Measurements from ENCODE around the gene CLSTN1. TPM values are rescaled to one million over a fixed set of nuclear protein-coding genes. Genes with fewer than 3 reads are reported as not detected.

CLSTN1 gene
- total and polyA plus RNA-seq, 10 of the 15 experiments (the other 5 are each of a cell fraction or from before 2014, with no cell fraction given): 2.7 to 64.4 (median 23.2) TPM

Other genes starting within 250 kb of the CLSTN1 start
- gene TMEM201, start 235.1 kb downstream of the CLSTN1 start, total RNA-seq (2014; rRNA removed): 6.9 and 8.4 TPM in 2 replicates
- 2.8 and 2.9 TPM in 2 replicates for gene TMEM201, start 235.1 kb downstream of the CLSTN1 start, total RNA-seq (2014; rRNA removed; fragmentation: Illumina TruSeq; extraction: Trizol)
- gene TMEM201, start 235.1 kb downstream of the CLSTN1 start, total RNA-seq (2021): 24.5 and 26.6 TPM in 2 replicates
- 0.78 and 1.9 TPM in 2 replicates for gene TMEM201, start 235.1 kb downstream of the CLSTN1 start, polyA plus RNA-seq (2011; rRNA removed)
- 1.6 and 3.7 TPM in 2 replicates for gene TMEM201, start 235.1 kb downstream of the CLSTN1 start, polyA plus RNA-seq (2014; fragmentation: Illumina TruSeq; extraction: Trizol)
- under 1 TPM; 0.13 to 0.33 TPM for gene TMEM201, start 235.1 kb downstream of the CLSTN1 start, polyA plus RNA-seq (2014; fragmentation: Nextera tagmentation; extraction: Ambion mirVana)
- gene TMEM201, start 235.1 kb downstream of the CLSTN1 start, polyA plus RNA-seq (2014; rRNA removed): 11.3 and 12.5 TPM in 2 replicates
- gene TMEM201, start 235.1 kb downstream of the CLSTN1 start, polyA plus RNA-seq (2016; fragmentation: Nextera tagmentation; extraction: Ambion mirVana): 10 to 100 TPM; 13.0 to 17.8 TPM
- 51.6 and 57.4 TPM in 2 replicates for gene PIK3CD, start 172.2 kb downstream of the CLSTN1 start, total RNA-seq (2014; rRNA removed)
- 24.2 and 25.5 TPM in 2 replicates for gene PIK3CD, start 172.2 kb downstream of the CLSTN1 start, total RNA-seq (2014; rRNA removed; fragmentation: Illumina TruSeq; extraction: Trizol)
- gene PIK3CD, start 172.2 kb downstream of the CLSTN1 start, total RNA-seq (2021): 101 and 102 TPM in 2 replicates
- gene PIK3CD, start 172.2 kb downstream of the CLSTN1 start, polyA plus RNA-seq (2011; rRNA removed): 21.4 and 52.8 TPM in 2 replicates
- gene PIK3CD, start 172.2 kb downstream of the CLSTN1 start, polyA plus RNA-seq (2014; fragmentation: Illumina TruSeq; extraction: Trizol): 22.0 and 39.5 TPM in 2 replicates
- gene PIK3CD, start 172.2 kb downstream of the CLSTN1 start, polyA plus RNA-seq (2014; fragmentation: Nextera tagmentation; extraction: Ambion mirVana): 10 to 100 TPM in 1 of 2 experiments, 1 to 10 TPM in 1; 7.0 to 12.7 TPM
- 64.2 and 76.9 TPM in 2 replicates for gene PIK3CD, start 172.2 kb downstream of the CLSTN1 start, polyA plus RNA-seq (2014; rRNA removed)
- gene PIK3CD, start 172.2 kb downstream of the CLSTN1 start, polyA plus RNA-seq (2016; fragmentation: Nextera tagmentation; extraction: Ambion mirVana): 10 to 100 TPM; 49.4 to 53.4 TPM
- gene CTNNBIP1, start 86.3 kb upstream of the CLSTN1 start, total RNA-seq (2014; rRNA removed): 18.9 and 27.8 TPM in 2 replicates
- gene CTNNBIP1, start 86.3 kb upstream of the CLSTN1 start, total RNA-seq (2014; rRNA removed; fragmentation: Illumina TruSeq; extraction: Trizol): 10.9 and 11.3 TPM in 2 replicates
- 24.8 and 26.0 TPM in 2 replicates for gene CTNNBIP1, start 86.3 kb upstream of the CLSTN1 start, total RNA-seq (2021)
- gene CTNNBIP1, start 86.3 kb upstream of the CLSTN1 start, polyA plus RNA-seq (2011; rRNA removed): 5.6 and 10.7 TPM in 2 replicates
- gene CTNNBIP1, start 86.3 kb upstream of the CLSTN1 start, polyA plus RNA-seq (2014; fragmentation: Illumina TruSeq; extraction: Trizol): 4.3 and 9.2 TPM in 2 replicates
- 1 to 10 TPM in 1 of 2 experiments, under 1 TPM in 1; 0.42 to 1.4 TPM for gene CTNNBIP1, start 86.3 kb upstream of the CLSTN1 start, polyA plus RNA-seq (2014; fragmentation: Nextera tagmentation; extraction: Ambion mirVana)
- gene CTNNBIP1, start 86.3 kb upstream of the CLSTN1 start, polyA plus RNA-seq (2014; rRNA removed): 25.8 and 26.4 TPM in 2 replicates
- 10 to 100 TPM in 1 of 2 experiments, 1 to 10 TPM in 1; 9.5 to 31.8 TPM for gene CTNNBIP1, start 86.3 kb upstream of the CLSTN1 start, polyA plus RNA-seq (2016; fragmentation: Nextera tagmentation; extraction: Ambion mirVana)
- gene LZIC, start 119.4 kb upstream of the CLSTN1 start, total RNA-seq (2014; rRNA removed): 7.3 and 11.0 TPM in 2 replicates
- gene LZIC, start 119.4 kb upstream of the CLSTN1 start, total RNA-seq (2014; rRNA removed; fragmentation: Illumina TruSeq; extraction: Trizol): 17.1 and 17.3 TPM in 2 replicates
- gene LZIC, start 119.4 kb upstream of the CLSTN1 start, total RNA-seq (2021): 13.5 and 14.0 TPM in 2 replicates
- 17.0 and 26.7 TPM in 2 replicates for gene LZIC, start 119.4 kb upstream of the CLSTN1 start, polyA plus RNA-seq (2011; rRNA removed)
- 17.0 and 19.5 TPM in 2 replicates for gene LZIC, start 119.4 kb upstream of the CLSTN1 start, polyA plus RNA-seq (2014; fragmentation: Illumina TruSeq; extraction: Trizol)
- 10 to 100 TPM; 21.8 to 24.9 TPM for gene LZIC, start 119.4 kb upstream of the CLSTN1 start, polyA plus RNA-seq (2014; fragmentation: Nextera tagmentation; extraction: Ambion mirVana)
- 7.6 and 8.1 TPM in 2 replicates for gene LZIC, start 119.4 kb upstream of the CLSTN1 start, polyA plus RNA-seq (2014; rRNA removed)
- gene LZIC, start 119.4 kb upstream of the CLSTN1 start, polyA plus RNA-seq (2016; fragmentation: Nextera tagmentation; extraction: Ambion mirVana): 10 to 100 TPM; 23.9 to 30.3 TPM
- gene NMNAT1, start 119.5 kb upstream of the CLSTN1 start, total RNA-seq (2014; rRNA removed): 7.7 TPM in 2 replicates
- gene NMNAT1, start 119.5 kb upstream of the CLSTN1 start, total RNA-seq (2014; rRNA removed; fragmentation: Illumina TruSeq; extraction: Trizol): 10.0 and 11.1 TPM in 2 replicates
- gene NMNAT1, start 119.5 kb upstream of the CLSTN1 start, total RNA-seq (2021): 6.1 and 7.2 TPM in 2 replicates
- 12.2 and 15.4 TPM in 2 replicates for gene NMNAT1, start 119.5 kb upstream of the CLSTN1 start, polyA plus RNA-seq (2011; rRNA removed)
- 8.0 and 9.1 TPM in 2 replicates for gene NMNAT1, start 119.5 kb upstream of the CLSTN1 start, polyA plus RNA-seq (2014; fragmentation: Illumina TruSeq; extraction: Trizol)
- 10 to 100 TPM; 12.7 to 13.0 TPM for gene NMNAT1, start 119.5 kb upstream of the CLSTN1 start, polyA plus RNA-seq (2014; fragmentation: Nextera tagmentation; extraction: Ambion mirVana)
- 6.2 and 8.1 TPM in 2 replicates for gene NMNAT1, start 119.5 kb upstream of the CLSTN1 start, polyA plus RNA-seq (2014; rRNA removed)
- 10 to 100 TPM; 15.9 to 16.7 TPM for gene NMNAT1, start 119.5 kb upstream of the CLSTN1 start, polyA plus RNA-seq (2016; fragmentation: Nextera tagmentation; extraction: Ambion mirVana)
- not detected in 2 replicates for gene RBP7, start 173.3 kb upstream of the CLSTN1 start, total RNA-seq (2014; rRNA removed)
- gene RBP7, start 173.3 kb upstream of the CLSTN1 start, total RNA-seq (2014; rRNA removed; fragmentation: Illumina TruSeq; extraction: Trizol): not detected in 2 replicates
- gene RBP7, start 173.3 kb upstream of the CLSTN1 start, total RNA-seq (2021): not detected in 2 replicates
- gene RBP7, start 173.3 kb upstream of the CLSTN1 start, polyA plus RNA-seq (2011; rRNA removed): not detected in 2 replicates
- gene RBP7, start 173.3 kb upstream of the CLSTN1 start, polyA plus RNA-seq (2014; fragmentation: Illumina TruSeq; extraction: Trizol): not detected in 2 replicates
- not detected for gene RBP7, start 173.3 kb upstream of the CLSTN1 start, polyA plus RNA-seq (2014; fragmentation: Nextera tagmentation; extraction: Ambion mirVana)
- gene RBP7, start 173.3 kb upstream of the CLSTN1 start, polyA plus RNA-seq (2014; rRNA removed): 0.15 TPM in 1 of 2 replicates, not detected in the other
- under 1 TPM in 1 of 2 experiments, not detected in 1; 0.20 TPM for gene RBP7, start 173.3 kb upstream of the CLSTN1 start, polyA plus RNA-seq (2016; fragmentation: Nextera tagmentation; extraction: Ambion mirVana)
- 21.3 and 21.7 TPM in 2 replicates for gene UBE4B, start 209.0 kb upstream of the CLSTN1 start, total RNA-seq (2014; rRNA removed)
- 19.5 and 20.3 TPM in 2 replicates for gene UBE4B, start 209.0 kb upstream of the CLSTN1 start, total RNA-seq (2014; rRNA removed; fragmentation: Illumina TruSeq; extraction: Trizol)
- 29.7 and 32.6 TPM in 2 replicates for gene UBE4B, start 209.0 kb upstream of the CLSTN1 start, total RNA-seq (2021)
- 10.4 and 12.6 TPM in 2 replicates for gene UBE4B, start 209.0 kb upstream of the CLSTN1 start, polyA plus RNA-seq (2011; rRNA removed)
- gene UBE4B, start 209.0 kb upstream of the CLSTN1 start, polyA plus RNA-seq (2014; fragmentation: Illumina TruSeq; extraction: Trizol): 22.3 and 29.1 TPM in 2 replicates
- gene UBE4B, start 209.0 kb upstream of the CLSTN1 start, polyA plus RNA-seq (2014; fragmentation: Nextera tagmentation; extraction: Ambion mirVana): 1 to 10 TPM; 2.9 to 7.4 TPM
- gene UBE4B, start 209.0 kb upstream of the CLSTN1 start, polyA plus RNA-seq (2014; rRNA removed): 19.7 and 20.1 TPM in 2 replicates
- 10 to 100 TPM; 22.2 to 23.3 TPM for gene UBE4B, start 209.0 kb upstream of the CLSTN1 start, polyA plus RNA-seq (2016; fragmentation: Nextera tagmentation; extraction: Ambion mirVana)